Smooth muscle cell (in vitro differentiated cells): ENCODE results near the gene C10orf105. TPM values are rescaled to one million over a fixed set of nuclear protein-coding genes. Genes with fewer than 3 reads are reported as not detected.

ENCODE experiments used
- DNase-seq: peaks from one replicate; lab custom pipeline; 2025; ENCODE audit not compliant: unreplicated experiment; lab: John Stamatoyannopoulos, UW
- H2AFZ ChIP-seq: fragments of 200-600 bp; sonication (generic); 2 replicates; pipeline ENCODE4 v1.6.0; 2016; ENCODE audit warnings: antibody characterized with exemption, low read depth, mild to moderate bottlenecking
- H3F3A ChIP-seq: fragments of 200-600 bp; sonication (generic); 2 replicates; pipeline ENCODE4 v1.6.0; 2017; ENCODE audit warnings: antibody characterized with exemption, low read depth
- H3K27ac ChIP-seq: fragments of 200-600 bp; sonication (generic); 2 replicates; pipeline ENCODE4 v1.5.1; 2016; ENCODE audit warnings: low read depth, mild to moderate bottlenecking
- H3K27me3 ChIP-seq: fragments of 200-600 bp; sonication (generic); 2 replicates; pipeline ENCODE4 v1.6.1; 2016; ENCODE audit warnings: low read depth, mild to moderate bottlenecking
- H3K36me3 ChIP-seq: fragments of 200-600 bp; sonication (generic); 2 replicates; pipeline ENCODE4 v1.5.1; 2016; ENCODE audit warnings: low read depth
- H3K4me1 ChIP-seq: fragments of 200-600 bp; sonication (generic); 2 replicates; pipeline ENCODE4 v1.5.1; 2016; ENCODE audit warnings: low read depth
- H3K4me2 ChIP-seq: fragments of 200-600 bp; sonication (generic); 2 replicates; pipeline ENCODE4 v1.6.0; 2016; ENCODE audit warnings: mild to moderate bottlenecking
- H3K4me3 ChIP-seq: fragments of 200-600 bp; sonication (generic); 2 replicates; pipeline ENCODE4 v1.5.1; 2016; ENCODE audit warnings: mild to moderate bottlenecking
- H3K79me2 ChIP-seq: fragments of 200-600 bp; sonication (generic); 2 replicates; pipeline ENCODE4 v1.6.0; 2016; ENCODE audit warnings: low read depth, mild to moderate bottlenecking
- H3K9ac ChIP-seq: fragments of 200-600 bp; sonication (generic); 2 replicates; pipeline ENCODE4 v1.6.0; 2016; ENCODE audit warnings: low read depth
- H3K9me3 ChIP-seq: fragments of 200-600 bp; sonication (generic); replicated peaks from 2 replicates; pipeline ENCODE4 v1.5.1; 2016; ENCODE audit warnings: low read depth
- H4K20me1 ChIP-seq: fragments of 200-600 bp; sonication (generic); 2 replicates; pipeline ENCODE4 v1.6.0; 2016; ENCODE audit warnings: low read depth
- CTCF ChIP-seq: fragments of 200-600 bp; sonication (generic); IDR thresholded peaks from 2 replicates; pipeline ENCODE4 v1.5.1; 2017; ENCODE audit warnings: borderline replicate concordance, mild to moderate bottlenecking, antibody characterized with exemption; ENCODE audit not compliant: insufficient read depth, poor library complexity, severe bottlenecking
- WGBS: methylation state at CpG from one replicate; pipeline ENCODE4 v1.1.7; 2016; ENCODE audit warnings: low lambda C conversion rate; 5-methylcytosine and 5-hydroxymethylcytosine counted together
- polyA plus RNA-seq: library from polyadenylated mRNA; unstranded; fragments of >200 nt; fragmentation: Nextera tagmentation; extraction: Ambion mirVana; gene quantifications from 2 replicates; pipeline ENCODE4 v1.2.1, GENCODE V29; 2016
- total RNA-seq: library from RNA; depleted of rRNA; stranded (reverse); fragments of >200 nt; gene quantifications from 2 replicates; pipeline ENCODE4 v1.2.3, GENCODE V29; 2014

The C10orf105 gene
- total and polyA plus RNA-seq, 2 experiments from 2014 or later: 0.09 TPM; not detected in 1

GRCh38 chr10:71675295-71675970, 44.1 kb downstream of the C10orf105 start:
- no peak for TF ChIP-seq CTCF
- Histone ChIP-seq H3K4me2 (no peak overlapping the region), H4K20me1 (no peaks in the 10 kb centered on the region), H3K79me2 (no peaks in the 10 kb centered on the region), H3F3A (no peaks in the 10 kb centered on the region), H2AFZ (no peak overlapping the region), H3K36me3 (no peaks in the 10 kb centered on the region), H3K9me3 (no peaks in the 10 kb centered on the region), H3K9ac (no peak overlapping the region), H3K4me3 (no peak overlapping the region), H3K4me1 (no peaks in the 10 kb centered on the region), H3K27ac (no peak overlapping the region), H3K27me3 (peaks cover 8% of the 10 kb centered on the region)
- DNase-seq: no peak
- WGBS: 91% methylated on average over 6 of the region's 6 CpGs

GRCh38 chr10:71671994-71672946, 47.3 kb downstream of the C10orf105 start:
- Histone ChIP-seq H3K4me1 (no peaks in the 10 kb centered on the region), H3K79me2 (no peaks in the 10 kb centered on the region), H3K9ac (no peak overlapping the region), H3K27ac (no peak overlapping the region), H3F3A (no peaks in the 10 kb centered on the region), H4K20me1 (no peaks in the 10 kb centered on the region), H3K4me3 (no peak overlapping the region), H3K36me3 (no peaks in the 10 kb centered on the region), H3K27me3 (peaks cover 8% of the 10 kb centered on the region), H3K9me3 (no peaks in the 10 kb centered on the region), H3K4me2 (no peak overlapping the region), H2AFZ (no peak overlapping the region)
- no peak for DNase-seq
- TF ChIP-seq CTCF: no peak
- 70% methylated on average over 15 of the region's 16 CpGs for WGBS

GRCh38 chr10:71667387-71667752, 52.2 kb downstream of the C10orf105 start:
- TF ChIP-seq CTCF: no peak
- Histone ChIP-seq H4K20me1 (no peaks in the 10 kb centered on the region), H3K79me2 (no peaks in the 10 kb centered on the region), H3K4me3 (no peak overlapping the region), H3K4me1 (peaks cover 9% of the 10 kb centered on the region), H3K27ac (no peak overlapping the region), H3K9me3 (no peaks in the 10 kb centered on the region), H3K4me2 (no peak overlapping the region), H2AFZ (no peak overlapping the region), H3K27me3 (peaks cover 5% of the 10 kb centered on the region), H3K9ac (no peak overlapping the region), H3K36me3 (no peaks in the 10 kb centered on the region), H3F3A (no peaks in the 10 kb centered on the region)
- 47% methylated on average over 5 of the region's 5 CpGs for WGBS
- DNase-seq: no peak
